HCT116 (cell line): ENCODE measurements around the gene PDRG1. TPM values are rescaled to one million over a fixed set of nuclear protein-coding genes. Genes with fewer than 3 reads are reported as not detected.

Source experiments
- ATAC-seq: fragments of 200-7000 bp; cut with Tn5 transposase; 2 replicates; pipeline ENCODE4 v1.9.1; 2020; ENCODE audit warnings: mild to moderate bottlenecking, moderate library complexity
- BruUV-seq: library from RNA; stranded (reverse); fragments of 400-500 nt; replicated peaks from 2 replicates; lab custom pipeline; 2021; lab: Mats Ljungman, UMichigan
- CTCF ChIA-PET: fragments of 300-600 bp; sonication (Branson Sonifier 250); formaldehyde crosslinking; loops from one replicate; lab custom pipeline; 2021; ENCODE audit warnings: antibody characterized with exemption; lab: Charles Lee
- POLR2A ChIA-PET: fragments of 300-600, 350-600 bp; sonication (Branson Sonifier 250); formaldehyde crosslinking; loops from one replicate; lab custom pipeline; 2021; ENCODE audit warnings: antibody characterized with exemption; lab: Charles Lee
- RAD21 ChIA-PET, 2 experiments: fragments of 300-600 bp; sonication (Branson Sonifier 250); formaldehyde crosslinking; loops; one replicate each; lab custom pipeline; 2023; ENCODE audit warnings: low total read pairs in 2 of 2; ENCODE audit not compliant: uncharacterized antibody in 2 of 2, unreplicated experiment in 2 of 2, low non-redundant PET in 1 of 2; lab: Charles Lee
- DNase-seq: peaks from one replicate; pipeline ENCODE4 v3.0.0-alpha.2; 2010; ENCODE audit warnings: low read depth, low spot score
- H2AFZ ChIP-seq: fragments of 200-600 bp; shearing (Covaris generic), sonication (generic); 2 replicates; pipeline ENCODE4 v1.6.1; 2017; ENCODE audit warnings: low read depth, mixed run types, mixed read lengths, antibody characterized with exemption, low read length; ENCODE audit not compliant: poor library complexity, severe bottlenecking
- H3K27ac ChIP-seq: 2 replicates; pipeline ENCODE4 v1.5.1; 2012; ENCODE audit warnings: low read depth, low read length
- H3K27me3 ChIP-seq: fragments of 200-600 bp; sonication (generic); 2 replicates; pipeline ENCODE4 v1.6.1; 2016; ENCODE audit warnings: mixed run types, low read length, mixed read lengths; ENCODE audit not compliant: insufficient read depth
- H3K36me3 ChIP-seq, 2 experiments: fragments of 200-500 bp in 1 of 2; fragments of 200-600 bp in 1 of 2; sonication (Bioruptor generic) in 1 of 2; sonication (generic) in 1 of 2; 2 replicates each; pipeline versions ENCODE4 v1.5.1 to v1.6.1; 2014 to 2016; ENCODE audit warnings: low read length in 2 of 2, inconsistent platforms in 1 of 2, mixed read lengths in 1 of 2, mixed run types in 1 of 2; ENCODE audit not compliant: insufficient read depth in 2 of 2, control insufficient read depth in 1 of 2
- H3K4me1 ChIP-seq, 2 experiments: fragments of 200-600 bp in 1 of 2; sonication (generic) in 1 of 2; 2 replicates each; pipeline versions ENCODE4 v1.5.1 to v1.6.1; 2012 to 2017; ENCODE audit warnings: low read length in 2 of 2, inconsistent platforms in 1 of 2, mild to moderate bottlenecking in 1 of 2, mixed read lengths in 1 of 2, mixed run types in 1 of 2, moderate library complexity in 1 of 2; ENCODE audit not compliant: insufficient read depth in 2 of 2, control insufficient read depth in 1 of 2
- H3K4me2 ChIP-seq: fragments of 200-600 bp; sonication (generic); 2 replicates; pipeline ENCODE4 v1.6.1; 2017; ENCODE audit warnings: mixed run types, low read length, mixed read lengths
- H3K4me3 ChIP-seq, 2 experiments: fragments of 200-600 bp in 1 of 2; sonication (generic) in 1 of 2; replicated peaks in 1 of 2; 2 replicates each; pipeline ENCODE4 v1.5.1; 2011 to 2016; ENCODE audit warnings: low read length in 2 of 2, control low read depth in 1 of 2, low read depth in 1 of 2, mild to moderate bottlenecking in 1 of 2, mixed read lengths in 1 of 2, mixed run types in 1 of 2
- H3K79me2 ChIP-seq: fragments of 200-600 bp; sonication (generic); 2 replicates; pipeline ENCODE4 v1.6.1; 2017; ENCODE audit warnings: mild to moderate bottlenecking, mixed run types, low read length, moderate library complexity, mixed read lengths; ENCODE audit not compliant: insufficient read depth
- H3K9ac ChIP-seq: fragments of 200-600 bp; sonication (generic); 2 replicates; pipeline ENCODE4 v1.6.1; 2016; ENCODE audit warnings: low read length, mixed read lengths
- H3K9me2 ChIP-seq: fragments of 200-600 bp; sonication (generic), shearing (Covaris generic); 2 replicates; pipeline ENCODE4 v1.6.1; 2017; ENCODE audit warnings: mixed run types, mild to moderate bottlenecking, moderate library complexity; ENCODE audit not compliant: insufficient read depth
- H3K9me3 ChIP-seq, 2 experiments: fragments of 200-500 bp in 1 of 2; fragments of 200-600 bp in 1 of 2; sonication (Bioruptor generic) in 1 of 2; sonication (generic) in 1 of 2; 2 replicates each; pipeline ENCODE4 v1.6.1; 2014 to 2017; ENCODE audit warnings: low read length in 2 of 2, mixed read lengths in 2 of 2, inconsistent platforms in 1 of 2, low read depth in 1 of 2, mild to moderate bottlenecking in 1 of 2, mixed run types in 1 of 2, moderate library complexity in 1 of 2; ENCODE audit not compliant: control insufficient read depth in 1 of 2, insufficient read depth in 1 of 2
- H4K20me1 ChIP-seq: fragments of 200-600 bp; sonication (generic), shearing (Covaris generic); 2 replicates; pipeline ENCODE4 v1.6.1; 2017; ENCODE audit warnings: mixed run types, mild to moderate bottlenecking, moderate library complexity; ENCODE audit not compliant: insufficient read depth
- CBX3 ChIP-seq: IDR thresholded peaks from 2 replicates; pipeline ENCODE4 v1.6.1; 2012; ENCODE audit warnings: low read depth
- CEBPB ChIP-seq: IDR thresholded peaks from 2 replicates; pipeline ENCODE4 v1.6.1; 2012; ENCODE audit warnings: low read depth
- EGR1 ChIP-seq: IDR thresholded peaks from 2 replicates; pipeline ENCODE4 v1.6.1; 2012; ENCODE audit warnings: low read depth
- ELF1 ChIP-seq: IDR thresholded peaks from 2 replicates; pipeline ENCODE4 v1.6.1; 2012; ENCODE audit warnings: low read depth, borderline replicate concordance
- EZH2 ChIP-seq: fragments of 200-600 bp; sonication (generic); IDR thresholded peaks from 2 replicates; pipeline ENCODE4 v1.6.1; 2017; ENCODE audit warnings: antibody characterized with exemption, mixed run types
- FOSL1 ChIP-seq: IDR thresholded peaks from 2 replicates; pipeline ENCODE4 v1.6.1; 2012; ENCODE audit warnings: low read depth
- JUND ChIP-seq: IDR thresholded peaks from 2 replicates; pipeline ENCODE4 v1.6.1; 2012
- POLR2A ChIP-seq: IDR thresholded peaks from 2 replicates; pipeline ENCODE4 v1.7.0; 2011; ENCODE audit warnings: borderline replicate concordance; ENCODE audit not compliant: insufficient read depth, insufficient read length; ENCODE audit errors: extremely low read depth
- POLR2AphosphoS5 ChIP-seq: IDR thresholded peaks from 2 replicates; pipeline ENCODE4 v1.6.1; 2011; ENCODE audit warnings: mild to moderate bottlenecking, low read depth, low read length, moderate library complexity
- RAD21 ChIP-seq: IDR thresholded peaks from 2 replicates; pipeline ENCODE4 v1.6.1; 2012; ENCODE audit warnings: low read depth, mild to moderate bottlenecking
- SIN3A ChIP-seq: IDR thresholded peaks from 2 replicates; pipeline ENCODE4 v1.6.1; 2012; ENCODE audit warnings: low read depth
- SP1 ChIP-seq: IDR thresholded peaks from 2 replicates; pipeline ENCODE4 v1.6.1; 2012; ENCODE audit warnings: low read depth
- SRF ChIP-seq: IDR thresholded peaks from 2 replicates; pipeline ENCODE4 v1.6.1; 2012; ENCODE audit warnings: low read depth
- YY1 ChIP-seq: IDR thresholded peaks from 2 replicates; pipeline ENCODE4 v1.6.1; 2011; ENCODE audit warnings: low read length, low read depth, moderate library complexity, mild to moderate bottlenecking; ENCODE audit not compliant: insufficient replicate concordance; ENCODE audit errors: extremely low read depth
- ZBTB33 ChIP-seq: IDR thresholded peaks from 2 replicates; pipeline ENCODE4 v1.6.1; 2011; ENCODE audit warnings: mild to moderate bottlenecking, low read length, moderate library complexity; ENCODE audit not compliant: insufficient replicate concordance; ENCODE audit errors: extremely low read depth
- ZFX ChIP-seq: fragments of 450-650 bp; IDR thresholded peaks from 2 replicates; pipeline ENCODE4 v1.6.1; 2017
- ZNF274 ChIP-seq: fragments of 200-500 bp; sonication (Bioruptor generic); IDR thresholded peaks from 2 replicates; pipeline ENCODE4 v1.6.1; 2014; ENCODE audit warnings: mild to moderate bottlenecking, low read depth, low read length, inconsistent platforms
- intact Hi-C: fragments of 100-400 bp; cut with micrococcal nuclease; formaldehyde crosslinking; loops from 2 replicates; pipeline ENCODE4 v1.10.0; 2022
- total RNA-seq: library from RNA; stranded (reverse); gene quantifications from one replicate; pipeline ENCODE4 v1.2.1, GENCODE V29; 2021; ENCODE audit not compliant: unreplicated experiment
- TF ChIP-seq, protein P1 (sequence below): IDR thresholded peaks from 2 replicates; pipeline ENCODE4 v1.6.1; 2012
- TF ChIP-seq, protein P2 (sequence below): IDR thresholded peaks from 2 replicates; pipeline ENCODE4 v1.6.1; 2012; ENCODE audit warnings: low read depth
- TF ChIP-seq, protein P3 (sequence below), 3 experiments: fragments of 200-600 bp in 1 of 3; sonication (generic) in 1 of 3; IDR thresholded peaks in 2 of 3; conservative IDR thresholded peaks in 1 of 3; 2 replicates each; pipeline ENCODE4 v1.5.1; 2012 to 2017; ENCODE audit warnings: low read depth in 2 of 3, low read length in 2 of 3, antibody characterized with exemption in 1 of 3, borderline replicate concordance in 1 of 3, control low read depth in 1 of 3, mild to moderate bottlenecking in 1 of 3, mixed read lengths in 1 of 3, mixed run types in 1 of 3, moderate library complexity in 1 of 3; ENCODE audit not compliant: insufficient read depth in 1 of 3

PDRG1 gene
- total RNA-seq, 1 experiment from 2014 or later = 18.7 TPM

- CTCF ChIA-PET = no interaction called here
- intact Hi-C loops = no loop called here
- Histone ChIP-seq H3K4me1 (no peaks in the 10 kb centered on the region), H4K20me1 (no peaks in the 10 kb centered on the region), H3K9ac (no peak overlapping the region), H3K4me2 (no peak overlapping the region), H3K4me3 (no peak overlapping the region), H3K27ac (no peak overlapping the region), H3K9me3 (no peaks in the 10 kb centered on the region), H3K9me2 (no peaks in the 10 kb centered on the region), H2AFZ (no peak overlapping the region)
- ATAC-seq (no peak), DNase-seq (no peak)
- TF ChIP-seq, protein P1, sequence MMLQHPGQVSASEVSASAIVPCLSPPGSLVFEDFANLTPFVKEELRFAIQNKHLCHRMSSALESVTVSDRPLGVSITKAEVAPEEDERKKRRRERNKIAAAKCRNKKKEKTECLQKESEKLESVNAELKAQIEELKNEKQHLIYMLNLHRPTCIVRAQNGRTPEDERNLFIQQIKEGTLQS = no peak
- no peak for TF ChIP-seq POLR2A
- TF ChIP-seq EZH2 = no peak
- TF ChIP-seq FOSL1 = no peak
- TF ChIP-seq SIN3A = no peak
- TF ChIP-seq ZFX = no peak
- TF ChIP-seq YY1 = no peak
- TF ChIP-seq, protein P2, sequence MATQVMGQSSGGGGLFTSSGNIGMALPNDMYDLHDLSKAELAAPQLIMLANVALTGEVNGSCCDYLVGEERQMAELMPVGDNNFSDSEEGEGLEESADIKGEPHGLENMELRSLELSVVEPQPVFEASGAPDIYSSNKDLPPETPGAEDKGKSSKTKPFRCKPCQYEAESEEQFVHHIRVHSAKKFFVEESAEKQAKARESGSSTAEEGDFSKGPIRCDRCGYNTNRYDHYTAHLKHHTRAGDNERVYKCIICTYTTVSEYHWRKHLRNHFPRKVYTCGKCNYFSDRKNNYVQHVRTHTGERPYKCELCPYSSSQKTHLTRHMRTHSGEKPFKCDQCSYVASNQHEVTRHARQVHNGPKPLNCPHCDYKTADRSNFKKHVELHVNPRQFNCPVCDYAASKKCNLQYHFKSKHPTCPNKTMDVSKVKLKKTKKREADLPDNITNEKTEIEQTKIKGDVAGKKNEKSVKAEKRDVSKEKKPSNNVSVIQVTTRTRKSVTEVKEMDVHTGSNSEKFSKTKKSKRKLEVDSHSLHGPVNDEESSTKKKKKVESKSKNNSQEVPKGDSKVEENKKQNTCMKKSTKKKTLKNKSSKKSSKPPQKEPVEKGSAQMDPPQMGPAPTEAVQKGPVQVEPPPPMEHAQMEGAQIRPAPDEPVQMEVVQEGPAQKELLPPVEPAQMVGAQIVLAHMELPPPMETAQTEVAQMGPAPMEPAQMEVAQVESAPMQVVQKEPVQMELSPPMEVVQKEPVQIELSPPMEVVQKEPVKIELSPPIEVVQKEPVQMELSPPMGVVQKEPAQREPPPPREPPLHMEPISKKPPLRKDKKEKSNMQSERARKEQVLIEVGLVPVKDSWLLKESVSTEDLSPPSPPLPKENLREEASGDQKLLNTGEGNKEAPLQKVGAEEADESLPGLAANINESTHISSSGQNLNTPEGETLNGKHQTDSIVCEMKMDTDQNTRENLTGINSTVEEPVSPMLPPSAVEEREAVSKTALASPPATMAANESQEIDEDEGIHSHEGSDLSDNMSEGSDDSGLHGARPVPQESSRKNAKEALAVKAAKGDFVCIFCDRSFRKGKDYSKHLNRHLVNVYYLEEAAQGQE = no peak
- TF ChIP-seq ZNF274 = no peak
- TF ChIP-seq SRF = no peak
- TF ChIP-seq EGR1 = no peak
- TF ChIP-seq ZBTB33 = no peak
- no peak for TF ChIP-seq CBX3
- no peak for TF ChIP-seq POLR2AphosphoS5
- no peak for TF ChIP-seq SP1
- TF ChIP-seq, protein P3, sequence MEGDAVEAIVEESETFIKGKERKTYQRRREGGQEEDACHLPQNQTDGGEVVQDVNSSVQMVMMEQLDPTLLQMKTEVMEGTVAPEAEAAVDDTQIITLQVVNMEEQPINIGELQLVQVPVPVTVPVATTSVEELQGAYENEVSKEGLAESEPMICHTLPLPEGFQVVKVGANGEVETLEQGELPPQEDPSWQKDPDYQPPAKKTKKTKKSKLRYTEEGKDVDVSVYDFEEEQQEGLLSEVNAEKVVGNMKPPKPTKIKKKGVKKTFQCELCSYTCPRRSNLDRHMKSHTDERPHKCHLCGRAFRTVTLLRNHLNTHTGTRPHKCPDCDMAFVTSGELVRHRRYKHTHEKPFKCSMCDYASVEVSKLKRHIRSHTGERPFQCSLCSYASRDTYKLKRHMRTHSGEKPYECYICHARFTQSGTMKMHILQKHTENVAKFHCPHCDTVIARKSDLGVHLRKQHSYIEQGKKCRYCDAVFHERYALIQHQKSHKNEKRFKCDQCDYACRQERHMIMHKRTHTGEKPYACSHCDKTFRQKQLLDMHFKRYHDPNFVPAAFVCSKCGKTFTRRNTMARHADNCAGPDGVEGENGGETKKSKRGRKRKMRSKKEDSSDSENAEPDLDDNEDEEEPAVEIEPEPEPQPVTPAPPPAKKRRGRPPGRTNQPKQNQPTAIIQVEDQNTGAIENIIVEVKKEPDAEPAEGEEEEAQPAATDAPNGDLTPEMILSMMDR (IDR thresholded peaks at IDR 0.05 in 2 of 3, conservative IDR thresholded peaks at IDR 0.05 in 1 of 3; ENCODE audit: borderline replicate concordance in 1 of 3, insufficient read depth in 1 of 3, low read depth in 2 of 3, low read length in 2 of 3) = no peak
- no peak for TF ChIP-seq JUND
- TF ChIP-seq ELF1 = no peak
- TF ChIP-seq CEBPB = no peak
- TF ChIP-seq RAD21 = no peak
- TF ChIP-seq, all 23 proteins: peak for 0
- ChIA-PET RAD21 (no interaction called here), POLR2A (interaction anchor here (0.7 kb wide), 1 partner anchor 133 kb away, joined by 3 read pairs; no protein-coding TSS in a partner anchor)
- no peaks in the 10 kb centered on the region for H3K79me2 ChIP-seq
- BruUV-seq = no TSS peak
- peaks cover 24% of the 10 kb centered on the region; the same call in 1 of the 2 replicates for H3K27me3 ChIP-seq
- H3K36me3 ChIP-seq = no peaks in the 10 kb centered on the region
Observed at GRCh38 chr20:31990641-31991338, 38.9 kb upstream of the PDRG1 start.
